Epithelial cell of umbilical artery (primary cell): Measurements from ENCODE around the gene NUP54. TPM values are rescaled to one million over a fixed set of nuclear protein-coding genes. Genes with fewer than 3 reads are reported as not detected.

ENCODE experiments used
- total RNA-seq: library from RNA; depleted of rRNA; stranded (reverse); fragments of >200 nt; gene quantifications from 2 replicates; pipeline ENCODE4 v1.2.3, GENCODE V29; 2014

NUP54 gene
- total RNA-seq = 64.1 and 72.1 TPM in 2 replicates

GRCh38 chr4:76148142-76148865 is at the start of gene NUP54:
Gene NUP54, minus strand, starts transcription at chr4:76148397. Its CDS starts 23 bp downstream, at chr4:76148374.

GRCh38 chr4:76074468-76074867 is 73.7 kb downstream of the NUP54 start, which contains the start of gene ART3:
Gene ART3, plus strand, starts transcription at chr4:76074709. Its CDS starts 1,181 bp downstream, at chr4:76075890.

Other genes with a start within 250 kb of the NUP54 start
- not detected in 2 replicates for gene PPEF2, start 245.9 kb downstream of the NUP54 start, total RNA-seq
- gene NAAA, start 207.4 kb downstream of the NUP54 start, total RNA-seq = 23.7 and 45.6 TPM in 2 replicates
- 26.4 and 27.0 TPM in 2 replicates for gene SDAD1, start 157.5 kb downstream of the NUP54 start, total RNA-seq
- not detected in 2 replicates for gene CXCL9, start 140.9 kb downstream of the NUP54 start, total RNA-seq
- gene CXCL10, start 124.9 kb downstream of the NUP54 start, total RNA-seq = 0.65 and 12.2 TPM in 2 replicates
- 1.9 and 12.0 TPM in 2 replicates for gene CXCL11, start 112.3 kb downstream of the NUP54 start, total RNA-seq
- gene ART3, start 73.7 kb downstream of the NUP54 start, total RNA-seq = not detected in 2 replicates
- 139 and 167 TPM in 2 replicates for gene SCARB2, start 65.4 kb upstream of the NUP54 start, total RNA-seq
- 0.30 TPM in 1 of 2 replicates, not detected in the other for gene FAM47E, start 103.3 kb upstream of the NUP54 start, total RNA-seq
- 1.7 and 1.9 TPM in 2 replicates for gene STBD1, start 158.3 kb upstream of the NUP54 start, total RNA-seq